H9 (cell line): ENCODE results near the gene TNIK. TPM values are rescaled to one million over a fixed set of nuclear protein-coding genes. Genes with fewer than 3 reads are reported as not detected.

ENCODE experiments used
- DNase-seq: peaks from one replicate; pipeline ENCODE4 v3.0.0-alpha.2; 2017
- H2AFZ ChIP-seq: one replicate; pipeline ENCODE4 v1.6.1; 2013; ENCODE audit warnings: mild to moderate bottlenecking, low read length, control low read depth, moderate library complexity
- H2AK5ac ChIP-seq: 2 replicates; pipeline ENCODE4 v1.6.1; 2013; ENCODE audit warnings: low read length, control low read depth, mixed read lengths; ENCODE audit not compliant: insufficient read length
- H2BK120ac ChIP-seq: one replicate; pipeline ENCODE4 v1.6.1; 2013; ENCODE audit warnings: low read depth, mild to moderate bottlenecking, low read length, control low read depth, inconsistent platforms; ENCODE audit not compliant: poor library complexity, severe bottlenecking
- H2BK12ac ChIP-seq: 2 replicates; pipeline ENCODE4 v1.6.1; 2013; ENCODE audit warnings: low read length, control low read depth, mixed read lengths, low read depth; ENCODE audit not compliant: insufficient read length
- H2BK15ac ChIP-seq: 2 replicates; pipeline ENCODE4 v1.6.1; 2013; ENCODE audit warnings: low read depth, low read length, control low read depth
- H2BK20ac ChIP-seq: one replicate; pipeline ENCODE4 v1.6.1; 2013; ENCODE audit warnings: low read depth, mild to moderate bottlenecking, low read length, control low read depth, inconsistent platforms; ENCODE audit not compliant: poor library complexity, severe bottlenecking
- H2BK5ac ChIP-seq: 2 replicates; pipeline ENCODE4 v1.6.1; 2013; ENCODE audit warnings: low read length, control low read depth, mixed read lengths; ENCODE audit not compliant: insufficient read length
- H3K14ac ChIP-seq: 2 replicates; pipeline ENCODE4 v1.6.1; 2013; ENCODE audit warnings: low read length, control low read depth; ENCODE audit not compliant: insufficient read depth
- H3K18ac ChIP-seq: 2 replicates; pipeline ENCODE4 v1.6.1; 2013; ENCODE audit warnings: low read depth, mild to moderate bottlenecking, mixed read lengths, low read length, control low read depth; ENCODE audit not compliant: insufficient read length
- H3K23ac ChIP-seq: 2 replicates; pipeline ENCODE4 v1.6.1; 2013; ENCODE audit warnings: low read length, control low read depth, mixed read lengths, low read depth; ENCODE audit not compliant: insufficient read length
- H3K23me2 ChIP-seq: 2 replicates; pipeline ENCODE4 v1.6.1; 2013; ENCODE audit warnings: low read depth, mild to moderate bottlenecking, mixed read lengths, low read length, control low read depth; ENCODE audit not compliant: insufficient read length, poor library complexity, severe bottlenecking
- H3K27ac ChIP-seq: 2 replicates; pipeline ENCODE4 v1.5.1; 2013; ENCODE audit warnings: low read length, control low read depth, mixed read lengths, low read depth; ENCODE audit not compliant: insufficient read length
- H3K27me3 ChIP-seq: 2 replicates; pipeline ENCODE4 v1.6.1; 2013; ENCODE audit warnings: low read length, control low read depth, inconsistent platforms; ENCODE audit not compliant: insufficient read depth
- H3K4ac ChIP-seq: 2 replicates; pipeline ENCODE4 v1.6.1; 2013; ENCODE audit warnings: low read depth, mild to moderate bottlenecking, control low read depth, inconsistent platforms, low read length, moderate library complexity
- H3K4me1 ChIP-seq: 2 replicates; pipeline ENCODE4 v1.6.1; 2013; ENCODE audit warnings: low read length, control low read depth, inconsistent platforms; ENCODE audit not compliant: insufficient read depth
- H3K4me2 ChIP-seq: 2 replicates; pipeline ENCODE4 v1.6.1; 2013; ENCODE audit warnings: low read length, control low read depth, mixed read lengths; ENCODE audit not compliant: insufficient read length, insufficient read depth
- H3K56ac ChIP-seq: 2 replicates; pipeline ENCODE4 v1.6.1; 2013; ENCODE audit warnings: low read depth, mild to moderate bottlenecking, mixed read lengths, low read length, control low read depth; ENCODE audit not compliant: insufficient read length
- H3K79me1 ChIP-seq: 2 replicates; pipeline ENCODE4 v1.6.1; 2013; ENCODE audit warnings: low read depth, mild to moderate bottlenecking, moderate library complexity, low read length, control low read depth, inconsistent platforms; ENCODE audit not compliant: insufficient read depth, poor library complexity, severe bottlenecking
- H3K79me2 ChIP-seq: 2 replicates; pipeline ENCODE4 v1.6.1; 2013; ENCODE audit warnings: low read length, control low read depth, inconsistent platforms; ENCODE audit not compliant: insufficient read depth
- H3K9ac ChIP-seq: 2 replicates; pipeline ENCODE4 v1.6.1; 2013; ENCODE audit warnings: low read length, control low read depth, mixed read lengths; ENCODE audit not compliant: insufficient read length; ENCODE audit errors: extremely low read depth
- H3K9me3 ChIP-seq: one replicate; pipeline ENCODE4 v1.6.1; 2013; ENCODE audit warnings: low read depth, low read length, inconsistent platforms; ENCODE audit not compliant: control insufficient read depth
- H3T11ph ChIP-seq: one replicate; pipeline ENCODE4 v1.6.1; 2013; ENCODE audit warnings: mild to moderate bottlenecking, low read length, control low read depth, inconsistent platforms
- H4K20me1 ChIP-seq: one replicate; pipeline ENCODE4 v1.6.1; 2013; ENCODE audit not compliant: control insufficient read depth, insufficient read length, insufficient read depth
- H4K5ac ChIP-seq: 2 replicates; pipeline ENCODE4 v1.6.1; 2013; ENCODE audit warnings: low read depth, mild to moderate bottlenecking, mixed read lengths, low read length, control low read depth; ENCODE audit not compliant: insufficient read length
- H4K8ac ChIP-seq: replicated peaks from 2 replicates; pipeline ENCODE4 v1.6.1; 2013; ENCODE audit warnings: low read length, control low read depth, mixed read lengths, low read depth; ENCODE audit not compliant: insufficient read length
- H4K91ac ChIP-seq: 2 replicates; pipeline ENCODE4 v1.6.1; 2013; ENCODE audit warnings: low read depth, mild to moderate bottlenecking, moderate library complexity, mixed read lengths, low read length, control low read depth; ENCODE audit not compliant: insufficient read length
- H3K27ac Mint-ChIP-seq, 3 experiments: 2 replicates in 2 of 3; 3 replicates in 1 of 3; pipeline ENCODE4 v1.8.0; 2020 to 2021; ENCODE audit warnings: mixed read lengths in 3 of 3, mild to moderate bottlenecking in 1 of 3, moderate library complexity in 1 of 3
- H3K27me3 Mint-ChIP-seq: 2 replicates; pipeline ENCODE4 v1.8.0; 2021; ENCODE audit warnings: low read depth, mild to moderate bottlenecking, moderate library complexity, mixed read lengths
- H3K36me3 Mint-ChIP-seq, 3 experiments: 2 replicates in 2 of 3; 3 replicates in 1 of 3; pipeline ENCODE4 v1.8.0; 2020 to 2021; ENCODE audit warnings: low read depth in 3 of 3, mixed read lengths in 3 of 3; ENCODE audit not compliant: insufficient read depth in 1 of 3
- H3K4me1 Mint-ChIP-seq, 2 experiments: 2 replicates each; pipeline ENCODE4 v1.8.0; 2020; ENCODE audit warnings: mixed read lengths in 2 of 2
- H3K4me3 Mint-ChIP-seq, 2 experiments: 2 replicates in 1 of 2; 3 replicates in 1 of 2; pipeline ENCODE4 v1.8.0; 2020 to 2021; ENCODE audit warnings: mild to moderate bottlenecking in 2 of 2, mixed read lengths in 2 of 2, moderate library complexity in 1 of 2
- H3K9me3 Mint-ChIP-seq, 2 experiments: 2 replicates in 1 of 2; 3 replicates in 1 of 2; pipeline ENCODE4 v1.8.0; 2020; ENCODE audit warnings: mild to moderate bottlenecking in 2 of 2, mixed read lengths in 2 of 2, moderate library complexity in 1 of 2
- CTCF ChIP-seq: fragments of 200-600 bp; sonication (generic); conservative IDR thresholded peaks from 3 replicates; pipeline ENCODE4 v1.8.0; 2021; ENCODE audit warnings: antibody characterized with exemption, mild to moderate bottlenecking
- total RNA-seq: library from RNA; stranded (reverse); gene quantifications from 2 replicates; pipeline ENCODE4 v1.2.1, GENCODE V29; 2021

TNIK gene
- total RNA-seq, 1 experiment from 2014 or later = 15.9 TPM

DNA sequence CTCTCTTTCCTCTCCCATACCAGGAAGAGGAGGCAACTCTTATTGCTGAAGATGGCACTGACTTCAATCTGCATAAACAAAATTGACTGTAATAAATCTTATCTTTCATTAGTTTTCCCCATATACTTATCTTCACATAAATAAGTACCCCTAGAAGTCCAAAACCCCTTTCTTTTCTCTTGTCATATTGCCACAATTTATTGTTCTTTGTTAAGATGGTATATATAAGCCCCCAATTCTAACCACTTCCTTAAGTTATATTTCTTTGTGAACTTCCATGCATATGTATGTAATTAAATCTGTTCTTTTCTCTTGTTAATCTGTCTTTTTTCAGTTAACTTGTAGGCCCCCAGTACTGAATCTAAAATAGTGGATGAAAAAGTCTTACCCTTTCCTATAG lies 68.8 kb downstream of the TNIK start:
- no peak overlapping the region for H2AFZ ChIP-seq
- peaks cover 24 to 44% of the 10 kb centered on the region in 2 experiments for H3K4me1 Mint-ChIP-seq
- H3K79me2 ChIP-seq = peaks cover 5% of the 10 kb centered on the region; the same call in 1 of the 2 replicates

More for the DNA sequence above, 68.8 kb downstream of the TNIK start:
- peaks cover 5% of the 10 kb centered on the region for H3K4me1 ChIP-seq
- no peaks in the 10 kb centered on the region for H3K27me3 ChIP-seq
- H2BK120ac ChIP-seq = no peak overlapping the region
- H3K56ac ChIP-seq = no peak overlapping the region
- H3K27ac ChIP-seq = no peak overlapping the region
- no peak overlapping the region for H3T11ph ChIP-seq
- TF ChIP-seq CTCF = no peak
- no peak overlapping the region for H3K4ac ChIP-seq
- no peak for DNase-seq
- H4K8ac ChIP-seq = no peak overlapping the region
- H3K79me1 ChIP-seq = no peaks in the 10 kb centered on the region
- no peak overlapping the region for H2BK12ac ChIP-seq
- no peaks in the 10 kb centered on the region for H4K20me1 ChIP-seq
- no peak overlapping the region for H3K18ac ChIP-seq
- no peaks in the 10 kb centered on the region for H3K27me3 Mint-ChIP-seq
- no peak overlapping the region for H2BK5ac ChIP-seq
- no peaks in the 10 kb centered on the region for H3K23me2 ChIP-seq
- H2BK15ac ChIP-seq = no peak overlapping the region
- no peak overlapping the region for H4K5ac ChIP-seq
- no peak overlapping the region for H2BK20ac ChIP-seq
- peaks cover 2 to 15% (median 13%) of the 10 kb centered on the region in 3 experiments; a peak in 6 of 7 replicates for H3K36me3 Mint-ChIP-seq
- no peak overlapping the region for H3K4me3 Mint-ChIP-seq
- H4K91ac ChIP-seq = no peak overlapping the region
- no peak overlapping the region for H3K4me2 ChIP-seq
- peaks cover 12 to 14% of the 10 kb centered on the region in 2 experiments; a peak in 4 of 5 replicates for H3K9me3 Mint-ChIP-seq
- no peak overlapping the region for H3K23ac ChIP-seq
- H3K9me3 ChIP-seq = no peaks in the 10 kb centered on the region
- H3K27ac Mint-ChIP-seq = no peak overlapping the region
- no peak overlapping the region for H3K9ac ChIP-seq
- H2AK5ac ChIP-seq = no peak overlapping the region
- H3K14ac ChIP-seq = no peak overlapping the region
